PFSK-1 (cell line): ENCODE measurements around the gene DPYD.

Source experiments
- FOXP2 ChIP-seq: optimal IDR thresholded peaks from 2 replicates; pipeline ENCODE3; 2011; ENCODE audit warnings: borderline replicate concordance, control low read depth, inconsistent platforms; ENCODE audit not compliant: insufficient read depth; ENCODE audit errors: extremely low read length, extremely low read depth
- POLR2AphosphoS5 ChIP-seq: IDR thresholded peaks from 2 replicates; pipeline ENCODE4 v1.6.1; 2012; ENCODE audit warnings: low read depth, mild to moderate bottlenecking, control low read depth, low read length, moderate library complexity
- SIN3A ChIP-seq: IDR thresholded peaks from 2 replicates; pipeline ENCODE4 v1.6.1; 2012; ENCODE audit warnings: mild to moderate bottlenecking, low read length, moderate library complexity, borderline replicate concordance; ENCODE audit not compliant: insufficient read depth
- TAF1 ChIP-seq: IDR thresholded peaks from 2 replicates; pipeline ENCODE4 v1.6.1; 2012; ENCODE audit warnings: low read length, control low read depth, borderline replicate concordance; ENCODE audit not compliant: insufficient read depth
- TF ChIP-seq, protein P1 (sequence below), 2 experiments: IDR thresholded peaks; 2 replicates each; pipeline versions ENCODE4 v1.6.1 to v1.8.0; 2011 to 2012; ENCODE audit warnings: low read depth in 2 of 2, low read length in 2 of 2, control low read depth in 1 of 2, inconsistent platforms in 1 of 2, mild to moderate bottlenecking in 1 of 2, moderate library complexity in 1 of 2; ENCODE audit not compliant: insufficient read depth in 1 of 2

The DPYD gene

DNA sequence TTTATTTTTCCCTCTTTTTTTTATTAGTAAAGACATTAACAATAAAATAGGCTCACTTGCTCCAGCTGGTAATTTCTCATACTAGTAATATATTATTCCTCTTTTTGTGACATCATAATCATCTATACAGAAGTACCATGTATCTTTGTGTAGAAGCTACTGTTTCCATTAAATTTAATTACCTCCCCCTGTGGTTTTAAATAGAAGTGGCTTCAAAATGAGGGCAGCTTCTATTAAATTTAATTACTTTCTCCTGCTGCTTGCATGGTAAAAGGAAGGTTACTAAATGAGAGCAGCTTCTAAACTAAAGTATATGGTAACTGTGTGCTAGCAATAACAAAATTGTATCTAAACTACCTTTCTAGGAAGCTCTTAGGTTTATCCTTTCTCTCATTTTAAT is 94.0 kb downstream of the DPYD start:
- TF ChIP-seq SIN3A (no peak), FOXP2 (no peak), POLR2AphosphoS5 (no peak), TAF1 (no peak)
- TF ChIP-seq, protein P1, sequence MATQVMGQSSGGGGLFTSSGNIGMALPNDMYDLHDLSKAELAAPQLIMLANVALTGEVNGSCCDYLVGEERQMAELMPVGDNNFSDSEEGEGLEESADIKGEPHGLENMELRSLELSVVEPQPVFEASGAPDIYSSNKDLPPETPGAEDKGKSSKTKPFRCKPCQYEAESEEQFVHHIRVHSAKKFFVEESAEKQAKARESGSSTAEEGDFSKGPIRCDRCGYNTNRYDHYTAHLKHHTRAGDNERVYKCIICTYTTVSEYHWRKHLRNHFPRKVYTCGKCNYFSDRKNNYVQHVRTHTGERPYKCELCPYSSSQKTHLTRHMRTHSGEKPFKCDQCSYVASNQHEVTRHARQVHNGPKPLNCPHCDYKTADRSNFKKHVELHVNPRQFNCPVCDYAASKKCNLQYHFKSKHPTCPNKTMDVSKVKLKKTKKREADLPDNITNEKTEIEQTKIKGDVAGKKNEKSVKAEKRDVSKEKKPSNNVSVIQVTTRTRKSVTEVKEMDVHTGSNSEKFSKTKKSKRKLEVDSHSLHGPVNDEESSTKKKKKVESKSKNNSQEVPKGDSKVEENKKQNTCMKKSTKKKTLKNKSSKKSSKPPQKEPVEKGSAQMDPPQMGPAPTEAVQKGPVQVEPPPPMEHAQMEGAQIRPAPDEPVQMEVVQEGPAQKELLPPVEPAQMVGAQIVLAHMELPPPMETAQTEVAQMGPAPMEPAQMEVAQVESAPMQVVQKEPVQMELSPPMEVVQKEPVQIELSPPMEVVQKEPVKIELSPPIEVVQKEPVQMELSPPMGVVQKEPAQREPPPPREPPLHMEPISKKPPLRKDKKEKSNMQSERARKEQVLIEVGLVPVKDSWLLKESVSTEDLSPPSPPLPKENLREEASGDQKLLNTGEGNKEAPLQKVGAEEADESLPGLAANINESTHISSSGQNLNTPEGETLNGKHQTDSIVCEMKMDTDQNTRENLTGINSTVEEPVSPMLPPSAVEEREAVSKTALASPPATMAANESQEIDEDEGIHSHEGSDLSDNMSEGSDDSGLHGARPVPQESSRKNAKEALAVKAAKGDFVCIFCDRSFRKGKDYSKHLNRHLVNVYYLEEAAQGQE (IDR thresholded peaks at IDR 0.05; ENCODE audit: insufficient read depth in 1 of 2, low read depth in 2 of 2, low read length in 2 of 2) = no peak

DNA sequence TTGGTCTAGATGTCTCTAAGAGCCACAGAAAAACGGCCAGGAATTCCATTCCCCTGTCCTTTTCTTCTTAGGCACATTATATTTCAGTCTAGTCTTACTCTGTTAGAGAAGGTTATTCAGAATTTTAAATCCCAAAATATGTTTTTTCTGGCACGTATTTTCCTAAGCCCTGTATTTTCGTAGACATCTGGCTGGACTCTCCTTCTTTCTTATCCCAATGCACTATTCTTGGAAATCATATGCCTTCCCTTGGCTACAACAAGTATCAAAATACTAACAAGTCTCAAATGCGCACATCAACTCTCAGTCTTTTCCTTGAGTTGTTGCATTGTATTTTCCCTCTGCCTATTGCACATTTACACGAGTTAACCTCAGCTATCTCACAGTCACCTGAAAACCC is 96.2 kb downstream of the DPYD start:
- no peak for TF ChIP-seq SIN3A
- TF ChIP-seq, protein P1 (IDR thresholded peaks at IDR 0.05; ENCODE audit: insufficient read depth in 1 of 2, low read depth in 2 of 2, low read length in 2 of 2) = no peak
- no peak for TF ChIP-seq FOXP2
- TF ChIP-seq TAF1 = no peak
- no peak for TF ChIP-seq POLR2AphosphoS5

DNA sequence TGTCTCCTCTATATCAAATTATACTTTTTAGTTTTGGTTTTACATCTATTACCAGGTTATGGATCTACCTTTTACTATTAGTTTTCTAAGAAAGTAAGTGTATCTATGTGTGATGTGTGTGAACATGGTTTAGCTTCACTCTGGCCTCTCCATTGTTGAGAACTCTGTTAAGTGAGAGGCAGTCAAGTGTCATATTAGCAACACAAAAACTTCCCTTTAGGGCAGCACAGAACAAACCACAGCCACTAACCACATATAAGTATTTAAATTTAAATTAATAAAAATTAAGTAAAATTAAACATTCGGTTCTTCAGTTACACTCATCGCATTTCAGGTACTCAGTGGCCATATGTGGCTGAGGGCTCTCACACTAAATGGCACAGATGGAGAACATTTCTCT is 96.6 kb downstream of the DPYD start:
- TF ChIP-seq POLR2AphosphoS5 (no peak), FOXP2 (no peak), SIN3A (no peak), TAF1 (no peak)
- TF ChIP-seq, protein P1 (IDR thresholded peaks at IDR 0.05; ENCODE audit: insufficient read depth in 1 of 2, low read depth in 2 of 2, low read length in 2 of 2) = no peak

DNA sequence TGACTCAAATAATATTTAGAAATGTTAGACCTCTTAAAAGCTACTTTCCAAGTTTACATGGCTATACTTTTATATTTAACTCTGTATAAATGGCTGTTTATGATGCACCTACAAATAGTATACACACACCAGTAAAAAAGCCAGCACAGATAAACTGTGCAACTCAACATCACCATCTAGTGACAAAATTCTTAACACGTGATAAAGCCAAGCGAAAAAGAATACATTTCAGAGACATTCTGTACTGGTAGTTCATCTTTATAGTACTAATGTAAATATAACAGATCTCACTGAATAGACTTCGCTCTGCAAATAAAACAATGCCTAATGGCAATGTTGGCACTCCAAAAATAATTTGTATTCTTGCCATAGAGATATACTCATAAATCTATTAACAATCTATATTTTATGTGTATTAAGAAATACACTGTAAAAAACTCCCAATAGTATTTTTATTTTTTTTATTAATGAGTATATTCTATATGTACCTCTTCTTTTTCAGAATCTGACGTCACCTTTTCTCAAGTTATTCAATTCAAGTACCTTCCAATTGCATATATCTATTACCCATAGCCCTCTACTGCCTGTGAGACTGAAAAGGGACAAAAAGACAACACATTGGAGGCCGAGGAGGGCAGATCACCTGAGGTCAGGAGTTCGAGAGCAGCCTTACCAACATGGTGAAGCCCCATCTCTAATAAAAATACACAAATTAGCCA is 100.2 kb downstream of the DPYD start:
- TF ChIP-seq TAF1 = no peak
- no peak for TF ChIP-seq SIN3A
- TF ChIP-seq, protein P1 (IDR thresholded peaks at IDR 0.05; ENCODE audit: insufficient read depth in 1 of 2, low read depth in 2 of 2, low read length in 2 of 2) = no peak
- TF ChIP-seq POLR2AphosphoS5 = no peak
- TF ChIP-seq FOXP2 = no peak

DNA sequence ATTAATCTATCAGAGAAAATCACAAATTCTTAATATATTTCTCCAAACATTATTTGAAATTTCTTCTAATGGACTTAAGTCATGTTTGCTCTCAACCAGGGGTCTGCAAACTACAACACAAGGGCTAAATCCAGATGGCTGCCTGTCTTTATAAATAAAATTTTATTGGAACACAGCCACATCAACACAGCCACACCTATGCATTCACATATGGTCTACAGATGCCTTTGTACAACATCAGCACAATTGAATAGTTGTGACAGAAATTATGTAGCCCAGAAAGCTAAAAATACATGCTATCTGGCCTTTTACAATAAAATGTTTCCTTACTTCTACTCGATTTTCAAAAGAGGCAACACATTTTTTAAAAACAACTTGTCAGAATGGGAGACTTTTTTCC is 103.9 kb downstream of the DPYD start:
- TF ChIP-seq FOXP2 (no peak), POLR2AphosphoS5 (no peak), TAF1 (no peak)
- TF ChIP-seq, protein P1 (IDR thresholded peaks at IDR 0.05; ENCODE audit: insufficient read depth in 1 of 2, low read depth in 2 of 2, low read length in 2 of 2) = no peak
